ENCODE measurements around the gene KCNQ1. TPM values are rescaled to one million over a fixed set of nuclear protein-coding genes. Genes with fewer than 3 reads are reported as not detected.

Gene KCNQ1
- total and polyA plus RNA-seq, 2 donors (not counting 3 experiments of a cell fraction or from before 2014, with no cell fraction given): 0.07 to 0.09 TPM

GRCh38 chr11:2581151-2581930 is 136.5 kb downstream of the KCNQ1 start:
- DNase-seq (ENCODE audit: low read depth, low spot score) (no peak), FAIRE-seq (no peak)
- dilution Hi-C loops (cut with MboI; ENCODE audit: extremely low pct_ligation_motif_present, low sequenced_read_pairs) (no loop called here), intact Hi-C loops (cut with micrococcal nuclease) (no loop called here)
- BruUV-seq (replicated peaks): no TSS peak
- ChIA-PET POLR2A (no interaction called here), CTCF (no interaction called here)
- no peak for TF ChIP-seq GATA2 (IDR thresholded peaks at IDR 0.05; ENCODE audit: insufficient read depth, insufficient read length, low read depth, low read length)
- no peak for TF ChIP-seq POLR2AphosphoS5 (IDR thresholded peaks at IDR 0.05; ENCODE audit: insufficient read depth, low read depth, low read length)
- TF ChIP-seq EZH2 (IDR thresholded peaks at IDR 0.05; ENCODE audit: borderline replicate concordance, low read depth, low read length, severe bottlenecking): no peak
- no peak for TF ChIP-seq POLR2A (IDR thresholded peaks at IDR 0.05; ENCODE audit: low read depth, low read length)
- TF ChIP-seq FOS (IDR thresholded peaks at IDR 0.05; ENCODE audit: borderline replicate concordance, insufficient read depth, low read length): no peak
- TF ChIP-seq MYC (IDR thresholded peaks at IDR 0.05; ENCODE audit: low read depth, low read length): no peak
- no peak for TF ChIP-seq CTCF (IDR thresholded peaks at IDR 0.05; ENCODE audit: extremely low read depth in 1 of 2, insufficient read depth in 1 of 2, low read depth in 1 of 2, low read length in 2 of 2)
- TF ChIP-seq MAX (IDR thresholded peaks at IDR 0.05; ENCODE audit: insufficient read depth, insufficient read length): no peak
- no peaks in the 10 kb centered on the region for H3K79me2 ChIP-seq (ENCODE audit: control insufficient read depth, insufficient read depth, low read length)
- no peak overlapping the region for H2AFZ ChIP-seq (ENCODE audit: low read depth, low read length)
- no peak overlapping the region for H3K4me2 ChIP-seq (ENCODE audit: insufficient read depth, low read length)
- H3K27me3 ChIP-seq (ENCODE audit: control insufficient read depth in 2 of 2, insufficient read depth in 2 of 2, low read length in 2 of 2): no peaks in the 10 kb centered on the region
- H3K9ac ChIP-seq (replicated peaks; ENCODE audit: extremely low read depth, insufficient read depth, low read length): no peak overlapping the region
- no peaks in the 10 kb centered on the region for H3K4me1 ChIP-seq (ENCODE audit: control insufficient read depth, extremely low read depth, insufficient read depth, low read length)
- H3K9me1 ChIP-seq (replicated peaks; ENCODE audit: control insufficient read depth, extremely low read depth, insufficient read depth, low read length): no peaks in the 10 kb centered on the region
- H3K36me3 ChIP-seq (ENCODE audit: control insufficient read depth in 2 of 2, extremely low read depth in 1 of 2, insufficient read depth in 2 of 2, low read length in 2 of 2): no peaks in the 10 kb centered on the region
- no peak overlapping the region for H3K27ac ChIP-seq (ENCODE audit: insufficient read depth, low read depth, low read length)
- no peak overlapping the region for H3K4me3 ChIP-seq (replicated peaks in 1 of 3; ENCODE audit: insufficient read depth in 1 of 3, low read depth in 1 of 3, low read length in 3 of 3)
- H3K9me3 ChIP-seq (replicated peaks; ENCODE audit: control insufficient read depth, insufficient read depth, low read length): no peaks in the 10 kb centered on the region
- no peaks in the 10 kb centered on the region for H4K20me1 ChIP-seq (replicated peaks; ENCODE audit: control insufficient read depth, extremely low read depth, insufficient read depth, low read length)
